H1 (cell line): ENCODE measurements around the gene LHPP. TPM values are rescaled to one million over a fixed set of nuclear protein-coding genes. Genes with fewer than 3 reads are reported as not detected.

Experiments used
- CTCF ChIA-PET: fragments of 300-600 bp; sonication (Branson Sonifier 250); formaldehyde crosslinking; loops from one replicate; lab custom pipeline; 2021; ENCODE audit not compliant: partially characterized antibody; lab: Charles Lee
- POLR2A ChIA-PET: fragments of 300-600 bp; sonication (Branson Sonifier 250); formaldehyde crosslinking; loops from one replicate; lab custom pipeline; 2021; ENCODE audit warnings: inconsistent platforms; ENCODE audit not compliant: partially characterized antibody; lab: Charles Lee
- DNase-seq, 2 experiments: peaks; one replicate each; pipeline versions ENCODE4 v3.0.0 to v3.0.0-alpha.2; 2010 to 2022; ENCODE audit warnings: low spot score in 2 of 2, low read depth in 1 of 2, mixed read lengths in 1 of 2
- FAIRE-seq: peaks from 2 replicates; lab custom pipeline; 2011; peaks lifted over from hg19 to GRCh38; lab: Jason Lieb, UNC
- H2AFZ ChIP-seq: 2 replicates; pipeline ENCODE4 v1.8.1; 2012; ENCODE audit warnings: low read length, inconsistent platforms
- H2AK5ac ChIP-seq: 2 replicates; pipeline ENCODE4 v1.6.1; 2013; ENCODE audit warnings: low read depth, low read length
- H2BK120ac ChIP-seq: replicated peaks from 2 replicates; pipeline ENCODE3; 2013; ENCODE audit warnings: low read depth, low read length, inconsistent platforms
- H2BK12ac ChIP-seq: 2 replicates; pipeline ENCODE4 v1.6.1; 2013; ENCODE audit warnings: low read depth, low read length
- H2BK15ac ChIP-seq: 2 replicates; pipeline ENCODE4 v1.6.1; 2013; ENCODE audit warnings: low read length
- H2BK20ac ChIP-seq: 2 replicates; pipeline ENCODE4 v1.6.1; 2013; ENCODE audit warnings: low read length
- H2BK5ac ChIP-seq: 2 replicates; pipeline ENCODE4 v1.6.1; 2013; ENCODE audit warnings: low read depth, low read length
- H3K14ac ChIP-seq: 2 replicates; pipeline ENCODE4 v1.6.1; 2013; ENCODE audit warnings: inconsistent platforms; ENCODE audit not compliant: insufficient read length
- H3K18ac ChIP-seq: 2 replicates; pipeline ENCODE4 v1.6.1; 2013; ENCODE audit warnings: low read length; ENCODE audit errors: extremely low read depth
- H3K23ac ChIP-seq: 2 replicates; pipeline ENCODE4 v1.6.1; 2013; ENCODE audit warnings: inconsistent platforms; ENCODE audit not compliant: insufficient read length
- H3K23me2 ChIP-seq: 2 replicates; pipeline ENCODE4 v1.6.1; 2013; ENCODE audit warnings: low read depth, low read length
- H3K27ac ChIP-seq: 2 replicates; pipeline ENCODE4 v1.6.1; 2011; ENCODE audit warnings: low read depth, low read length, inconsistent platforms
- H3K27me3 ChIP-seq, 4 experiments: replicated peaks in 1 of 4; 1 replicate in 1 of 4; 2 replicates in 3 of 4; pipeline versions ENCODE4 v1.6.1 to v1.8.1; 2011 to 2013; ENCODE audit warnings: low read length in 3 of 4, mild to moderate bottlenecking in 3 of 4, inconsistent platforms in 2 of 4, mixed read lengths in 2 of 4, moderate library complexity in 1 of 4; ENCODE audit not compliant: control insufficient read depth in 3 of 4, insufficient read depth in 3 of 4; ENCODE audit errors: extremely low read depth in 1 of 4
- H3K36me3 ChIP-seq, 4 experiments: 2 replicates each; pipeline versions ENCODE4 v1.6.1 to v1.8.1; 2011 to 2013; ENCODE audit warnings: mild to moderate bottlenecking in 4 of 4, low read length in 3 of 4, moderate library complexity in 2 of 4, control low read depth in 1 of 4, inconsistent platforms in 1 of 4; ENCODE audit not compliant: insufficient read depth in 4 of 4, control insufficient read depth in 2 of 4
- H3K4ac ChIP-seq: replicated peaks from 2 replicates; pipeline ENCODE3; 2013; ENCODE audit warnings: low read length, low read depth, mixed read lengths, inconsistent platforms; ENCODE audit not compliant: insufficient read length
- H3K4me1 ChIP-seq, 4 experiments: replicated peaks in 1 of 4; 1 replicate in 1 of 4; 2 replicates in 3 of 4; pipeline versions ENCODE4 v1.6.1 to v1.8.1; 2011 to 2013; ENCODE audit warnings: low read length in 3 of 4, inconsistent platforms in 2 of 4, mixed read lengths in 1 of 4; ENCODE audit not compliant: insufficient read depth in 4 of 4, control insufficient read depth in 3 of 4
- H3K4me2 ChIP-seq, 2 experiments: 2 replicates each; pipeline versions ENCODE4 v1.6.1 to v1.8.1; 2011 to 2013; ENCODE audit warnings: low read depth in 2 of 2, low read length in 2 of 2, control low read depth in 1 of 2, inconsistent platforms in 1 of 2, mild to moderate bottlenecking in 1 of 2; ENCODE audit not compliant: insufficient read depth in 1 of 2
- H3K4me3 ChIP-seq, 4 experiments: fragments of 200-600, 300-600 bp in 1 of 4; sonication (generic), shearing (Covaris generic), sonication (Bioruptor Twin) in 1 of 4; 2 replicates each; pipeline versions ENCODE4 v1.5.1 to v1.8.1; 2011 to 2016; ENCODE audit warnings: low read length in 4 of 4, low read depth in 3 of 4, control low read depth in 2 of 4, inconsistent platforms in 2 of 4, mild to moderate bottlenecking in 2 of 4, mixed read lengths in 1 of 4, moderate library complexity in 1 of 4; ENCODE audit not compliant: insufficient read depth in 2 of 4; ENCODE audit errors: extremely low read depth in 1 of 4
- H3K56ac ChIP-seq: replicated peaks from 2 replicates; pipeline ENCODE3; 2013; ENCODE audit warnings: low read depth, mild to moderate bottlenecking, mixed read lengths, low read length, inconsistent platforms; ENCODE audit not compliant: insufficient read length
- H3K79me1 ChIP-seq: 2 replicates; pipeline ENCODE4 v1.6.1; 2013; ENCODE audit warnings: low read depth, low read length, control low read depth
- H3K79me2 ChIP-seq, 2 experiments: 2 replicates each; pipeline versions ENCODE4 v1.6.1 to v1.8.1; 2012 to 2013; ENCODE audit warnings: low read length in 2 of 2, mild to moderate bottlenecking in 2 of 2, inconsistent platforms in 1 of 2; ENCODE audit not compliant: insufficient read depth in 2 of 2, control insufficient read depth in 1 of 2
- H3K9ac ChIP-seq, 4 experiments: replicated peaks in 1 of 4; 1 replicate in 1 of 4; 2 replicates in 3 of 4; pipeline versions ENCODE4 v1.6.1 to v1.8.1; 2011 to 2013; ENCODE audit warnings: low read depth in 3 of 4, low read length in 3 of 4, control low read depth in 2 of 4, mild to moderate bottlenecking in 2 of 4, moderate library complexity in 2 of 4, inconsistent platforms in 1 of 4; ENCODE audit errors: extremely low read depth in 1 of 4
- H3K9me3 ChIP-seq, 2 experiments: 2 replicates each; pipeline versions ENCODE4 v1.6.1 to v1.8.1; 2012 to 2013; ENCODE audit warnings: mild to moderate bottlenecking in 2 of 2, moderate library complexity in 2 of 2, control low read depth in 1 of 2, inconsistent platforms in 1 of 2, low read depth in 1 of 2, low read length in 1 of 2, mixed read lengths in 1 of 2; ENCODE audit not compliant: insufficient read depth in 2 of 2
- H4K20me1 ChIP-seq, 2 experiments: replicated peaks in 1 of 2; 2 replicates each; pipeline versions ENCODE3 to v1.8.1; 2011 to 2013; ENCODE audit warnings: inconsistent platforms in 2 of 2, low read length in 2 of 2, mild to moderate bottlenecking in 1 of 2; ENCODE audit not compliant: insufficient read depth in 2 of 2, control insufficient read depth in 1 of 2
- H4K5ac ChIP-seq: 2 replicates; pipeline ENCODE4 v1.6.1; 2013; ENCODE audit warnings: low read length, low read depth, mixed read lengths, inconsistent platforms; ENCODE audit not compliant: insufficient read length
- H4K8ac ChIP-seq: 2 replicates; pipeline ENCODE4 v1.8.0; 2013; ENCODE audit warnings: mild to moderate bottlenecking, moderate library complexity, low read length, inconsistent platforms; ENCODE audit not compliant: insufficient read depth; ENCODE audit errors: extremely low read depth
- H4K91ac ChIP-seq: replicated peaks from 2 replicates; pipeline ENCODE3; 2013; ENCODE audit warnings: low read length, mixed read lengths, inconsistent platforms; ENCODE audit not compliant: insufficient read length
- BCL11A ChIP-seq, 2 experiments: IDR thresholded peaks; one replicate each; pipeline ENCODE4 v1.6.1; 2011; ENCODE audit warnings: low read depth in 2 of 2, low read length in 2 of 2, mild to moderate bottlenecking in 2 of 2
- CBX8 ChIP-seq: fragments of 300-800, 300-1000 bp; sonication (generic); IDR thresholded peaks from 2 replicates; pipeline ENCODE4 v1.7.1; 2016; ENCODE audit warnings: low read depth, low read length, borderline replicate concordance
- CTBP2 ChIP-seq: IDR thresholded peaks from 2 replicates; pipeline ENCODE4 v1.7.0; 2011; ENCODE audit warnings: borderline replicate concordance, mild to moderate bottlenecking, moderate library complexity, mixed read lengths, low read length; ENCODE audit not compliant: insufficient read depth, insufficient read length
- HDAC6 ChIP-seq: IDR thresholded peaks from one replicate; pipeline ENCODE4 v1.7.1; 2012; ENCODE audit warnings: low read depth, mild to moderate bottlenecking, inconsistent platforms, low read length, moderate library complexity
- KDM5A ChIP-seq: fragments of 200-600 bp; IDR thresholded peaks from 2 replicates; pipeline ENCODE4 v1.7.1; 2012; ENCODE audit warnings: mild to moderate bottlenecking, low read length, inconsistent platforms, mixed read lengths
- MAFK ChIP-seq: IDR thresholded peaks from 2 replicates; pipeline ENCODE4 v1.6.1; 2012; ENCODE audit warnings: low read depth, mild to moderate bottlenecking, improper control_type of control experiment, low read length
- NANOG ChIP-seq: IDR thresholded peaks from 2 replicates; pipeline ENCODE4 v1.6.1; 2011; ENCODE audit warnings: low read length, low read depth, mild to moderate bottlenecking, inconsistent platforms; ENCODE audit not compliant: insufficient read depth, poor library complexity, severe bottlenecking
- RFX5 ChIP-seq: IDR thresholded peaks from 2 replicates; pipeline ENCODE4 v1.6.1; 2011; ENCODE audit warnings: low read depth, low read length, improper control_type of control experiment, borderline replicate concordance
- SIN3A ChIP-seq, 2 experiments: IDR thresholded peaks in 1 of 2; conservative IDR thresholded peaks in 1 of 2; 2 replicates each; pipeline ENCODE4 v1.6.1; 2011 to 2012; ENCODE audit warnings: low read length in 2 of 2, improper control_type of control experiment in 1 of 2, low read depth in 1 of 2, mild to moderate bottlenecking in 1 of 2
- SIRT6 ChIP-seq: IDR thresholded peaks from one replicate; pipeline ENCODE4 v1.7.1; 2012; ENCODE audit warnings: low read length, inconsistent platforms
- SUZ12 ChIP-seq: fragments of 200-600 bp; sonication (generic); IDR thresholded peaks from 2 replicates; pipeline ENCODE4 v1.6.1; 2012; ENCODE audit warnings: mild to moderate bottlenecking, inconsistent platforms, low read length, moderate library complexity, mixed read lengths
- WGBS, 2 experiments: shearing (Covaris generic) in 1 of 2; methylation state at CpG; one replicate each; pipeline versions ENCODE4 v1.1.6 to v1.1.7; 2013 to 2015; ENCODE audit warnings: low lambda C conversion rate in 2 of 2, mixed read lengths in 2 of 2, inconsistent platforms in 1 of 2, low coverage in 1 of 2, missing lambda C conversion rate in 1 of 2; ENCODE audit not compliant: insufficient replicate concordance in 2 of 2, insufficient coverage in 1 of 2, insufficient read length in 1 of 2; ENCODE audit errors: extremely low coverage in 1 of 2, missing lambda C conversion rate in 1 of 2; 5-methylcytosine and 5-hydroxymethylcytosine counted together
- polyA plus RNA-seq, 7 experiments: library from polyadenylated mRNA; depleted of rRNA in 3 of 7; stranded (reverse) in 5 of 7; unstranded in 2 of 7; fragments of >200 nt in 5 of 7; fragments of 200-250 nt in 2 of 7; gene quantifications; 1 replicate in 5 of 7; 2 replicates in 1 of 7; 4 replicates in 1 of 7; pipeline versions ENCODE4 v1.2.1 to v1.2.3, GENCODE V29; 2011 to 2013; ENCODE audit warnings: missing spikeins in 2 of 7, mixed read lengths in 2 of 7
- total RNA-seq: library from RNA; stranded (reverse); fragmentation: NEBNext Ultra II Directional; extraction: Animal tissue kit (Norgen Biotek cat#: 25700); gene quantifications from 2 replicates; pipeline ENCODE4 v1.2.1, GENCODE V29; 2021

The LHPP gene
- total and polyA plus RNA-seq, 2 of the 8 experiments (the other 6 are each of a cell fraction or from before 2014, with no cell fraction given) = 26.0 to 45.0 TPM

- ChIA-PET POLR2A (interaction anchor here (1.6 kb wide), 1 partner anchor 12 kb away, joined by 5 read pairs; no protein-coding TSS in a partner anchor), CTCF (interaction anchor here (0.7 to 38.0 kb wide), 14 partner anchors 8 to 267 kb away, joined by 3 to 681 read pairs (median 4); partner anchors contain the start of genes LHPP and OAT)
- 88% methylated on average over 13 of the region's 13 CpGs; no CpG with 5 or more reads in 1 of the 2 experiments for WGBS, 2 experiments
- Histone ChIP-seq H3K27ac (no peak overlapping the region), H2BK5ac (peak overlapping the region; percentile 78; the same call in 1 of the 2 replicates), H2BK20ac (no peak overlapping the region), H3K4me1 (peaks cover 0 to 20% (median 9%) of the 10 kb centered on the region in 4 experiments; a peak in 5 of 7 replicates), H4K8ac (no peak overlapping the region), H4K20me1 (no peaks in the 10 kb centered on the region), H2BK15ac (0 out of 2 replicates have a peak overlapping the region, but pooled peaks have one; percentile 12), H3K23me2 (no peaks in the 10 kb centered on the region), H3K79me1 (no peaks in the 10 kb centered on the region), H3K4ac (no peak overlapping the region), H3K36me3 (no peaks in the 10 kb centered on the region), H4K5ac (no peak overlapping the region), H2AFZ (no peak overlapping the region), H4K91ac (no peak overlapping the region), H2BK120ac (no peak overlapping the region), H3K4me2 (no peak overlapping the region), H3K79me2 (no peaks in the 10 kb centered on the region), H3K9me3 (no peaks in the 10 kb centered on the region), H3K27me3 (no peaks in the 10 kb centered on the region), H3K56ac (no peak overlapping the region), H3K4me3 (no peak overlapping the region), H2BK12ac (no peak overlapping the region), H3K14ac (no peak overlapping the region), H3K23ac (no peak overlapping the region), H3K18ac (no peak overlapping the region), H3K9ac (no peak overlapping the region), H2AK5ac (no peak overlapping the region; the same call in 1 of the 2 replicates)
- TF ChIP-seq KDM5A = no peak
- no peak for TF ChIP-seq BCL11A (IDR thresholded peaks at IDR 0.05; ENCODE audit: low read depth in 2 of 2, low read length in 2 of 2)
- TF ChIP-seq SIN3A (conservative IDR thresholded peaks at IDR 0.05 in 1 of 2, IDR thresholded peaks at IDR 0.05 in 1 of 2; ENCODE audit: low read depth in 1 of 2, low read length in 2 of 2) = no peak
- TF ChIP-seq NANOG = no peak
- TF ChIP-seq CBX8 = no peak
- TF ChIP-seq HDAC6 = no peak
- no peak for TF ChIP-seq SUZ12
- no peak for TF ChIP-seq CTBP2
- no peak for TF ChIP-seq RFX5
- no peak for TF ChIP-seq MAFK
- TF ChIP-seq SIRT6 = no peak
- DNase-seq (no peak), FAIRE-seq (no peak)
Observed at GRCh38 chr10:124533266-124533665, 71.6 kb downstream of the LHPP start.
